Lower leg skin (tissue), 3 donors: ENCODE results near the gene NCBP3.

Source experiments
- POLR2A ChIP-seq, 2 donors: fragments of 450-650 bp; IDR thresholded peaks; one replicate each; pipeline ENCODE4 v1.6.1; 2016 to 2017; ENCODE audit warnings: antibody characterized with exemption in 2 of 2, mild to moderate bottlenecking in 1 of 2, moderate library complexity in 1 of 2
- TF ChIP-seq, protein P1 (sequence below), 3 donors: fragments of 450-650 bp; IDR thresholded peaks; one replicate each; pipeline ENCODE4 v1.5.1; 2016; ENCODE audit warnings: antibody characterized with exemption in 3 of 3, mild to moderate bottlenecking in 3 of 3, moderate library complexity in 2 of 3

- TF ChIP-seq, protein P1, sequence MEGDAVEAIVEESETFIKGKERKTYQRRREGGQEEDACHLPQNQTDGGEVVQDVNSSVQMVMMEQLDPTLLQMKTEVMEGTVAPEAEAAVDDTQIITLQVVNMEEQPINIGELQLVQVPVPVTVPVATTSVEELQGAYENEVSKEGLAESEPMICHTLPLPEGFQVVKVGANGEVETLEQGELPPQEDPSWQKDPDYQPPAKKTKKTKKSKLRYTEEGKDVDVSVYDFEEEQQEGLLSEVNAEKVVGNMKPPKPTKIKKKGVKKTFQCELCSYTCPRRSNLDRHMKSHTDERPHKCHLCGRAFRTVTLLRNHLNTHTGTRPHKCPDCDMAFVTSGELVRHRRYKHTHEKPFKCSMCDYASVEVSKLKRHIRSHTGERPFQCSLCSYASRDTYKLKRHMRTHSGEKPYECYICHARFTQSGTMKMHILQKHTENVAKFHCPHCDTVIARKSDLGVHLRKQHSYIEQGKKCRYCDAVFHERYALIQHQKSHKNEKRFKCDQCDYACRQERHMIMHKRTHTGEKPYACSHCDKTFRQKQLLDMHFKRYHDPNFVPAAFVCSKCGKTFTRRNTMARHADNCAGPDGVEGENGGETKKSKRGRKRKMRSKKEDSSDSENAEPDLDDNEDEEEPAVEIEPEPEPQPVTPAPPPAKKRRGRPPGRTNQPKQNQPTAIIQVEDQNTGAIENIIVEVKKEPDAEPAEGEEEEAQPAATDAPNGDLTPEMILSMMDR (IDR thresholded peaks at IDR 0.05) = no peak
- no peak for TF ChIP-seq POLR2A (IDR thresholded peaks at IDR 0.05)
Observed at GRCh38 chr17:3875317-3875716, 29.3 kb upstream of the NCBP3 start.
